ENCODE data around the gene MOB3A.

GRCh38 chr19:2060884-2061494 is 35.1 kb downstream of the MOB3A start:
- TF ChIP-seq POLR2AphosphoS5 (IDR thresholded peaks at IDR 0.05; ENCODE audit: low read depth) (peak; percentile 10; the same call in 1 of the 2 replicates), EZH2 (IDR thresholded peaks at IDR 0.05; ENCODE audit: low read depth, unreplicated experiment) (no peak), EZH2phosphoT487 (IDR thresholded peaks at IDR 0.05; ENCODE audit: unreplicated experiment) (no peak), JUNB (IDR thresholded peaks at IDR 0.05; ENCODE audit: unreplicated experiment) (no peak), REST (IDR thresholded peaks at IDR 0.05; ENCODE audit: unreplicated experiment) (no peak), ETS1 (IDR thresholded peaks at IDR 0.05) (no peak), CREB1 (CRISPR knock-in tag; IDR thresholded peaks at IDR 0.05; ENCODE audit: low read depth) (no peak), ZNF114 (CRISPR knock-in tag; IDR thresholded peaks at IDR 0.05) (no peak)
- TF ChIP-seq, protein P1, sequence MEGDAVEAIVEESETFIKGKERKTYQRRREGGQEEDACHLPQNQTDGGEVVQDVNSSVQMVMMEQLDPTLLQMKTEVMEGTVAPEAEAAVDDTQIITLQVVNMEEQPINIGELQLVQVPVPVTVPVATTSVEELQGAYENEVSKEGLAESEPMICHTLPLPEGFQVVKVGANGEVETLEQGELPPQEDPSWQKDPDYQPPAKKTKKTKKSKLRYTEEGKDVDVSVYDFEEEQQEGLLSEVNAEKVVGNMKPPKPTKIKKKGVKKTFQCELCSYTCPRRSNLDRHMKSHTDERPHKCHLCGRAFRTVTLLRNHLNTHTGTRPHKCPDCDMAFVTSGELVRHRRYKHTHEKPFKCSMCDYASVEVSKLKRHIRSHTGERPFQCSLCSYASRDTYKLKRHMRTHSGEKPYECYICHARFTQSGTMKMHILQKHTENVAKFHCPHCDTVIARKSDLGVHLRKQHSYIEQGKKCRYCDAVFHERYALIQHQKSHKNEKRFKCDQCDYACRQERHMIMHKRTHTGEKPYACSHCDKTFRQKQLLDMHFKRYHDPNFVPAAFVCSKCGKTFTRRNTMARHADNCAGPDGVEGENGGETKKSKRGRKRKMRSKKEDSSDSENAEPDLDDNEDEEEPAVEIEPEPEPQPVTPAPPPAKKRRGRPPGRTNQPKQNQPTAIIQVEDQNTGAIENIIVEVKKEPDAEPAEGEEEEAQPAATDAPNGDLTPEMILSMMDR (conservative IDR thresholded peaks at IDR 0.05; ENCODE audit: low read depth in 2 of 2), result no peak
